Fibroblast of the aortic adventitia (primary cell): Measurements from ENCODE around the gene MAP3K7CL. TPM values are rescaled to one million over a fixed set of nuclear protein-coding genes. Genes with fewer than 3 reads are reported as not detected.

Source experiments
- DNase-seq: peaks from one replicate; pipeline ENCODE4 v3.0.0-alpha.2; 2010; ENCODE audit warnings: low read depth
- H3K4me3 ChIP-seq: 2 replicates; pipeline ENCODE4 v1.5.1; 2011; ENCODE audit warnings: low read depth, mild to moderate bottlenecking, control low read depth, low read length, moderate library complexity
- small RNA-seq: library from RNA; depleted of rRNA; stranded (forward); fragments of <200 nt; gene quantifications from one replicate; pipeline ENCODE3, GENCODE V24; 2012
- total RNA-seq: library from RNA; depleted of rRNA; stranded (reverse); fragments of >200 nt; gene quantifications from 2 replicates; pipeline ENCODE4 v1.2.3, GENCODE V29; 2012; ENCODE audit warnings: low replicate concordance
- TF ChIP-seq, protein P1 (sequence below): IDR thresholded peaks from 2 replicates; pipeline ENCODE4 v1.5.1; 2011; ENCODE audit warnings: mild to moderate bottlenecking, low read length, control low read depth, inconsistent platforms; ENCODE audit not compliant: insufficient read depth

The MAP3K7CL gene
- total RNA-seq, 1 donor: 18.7 TPM

DNA sequence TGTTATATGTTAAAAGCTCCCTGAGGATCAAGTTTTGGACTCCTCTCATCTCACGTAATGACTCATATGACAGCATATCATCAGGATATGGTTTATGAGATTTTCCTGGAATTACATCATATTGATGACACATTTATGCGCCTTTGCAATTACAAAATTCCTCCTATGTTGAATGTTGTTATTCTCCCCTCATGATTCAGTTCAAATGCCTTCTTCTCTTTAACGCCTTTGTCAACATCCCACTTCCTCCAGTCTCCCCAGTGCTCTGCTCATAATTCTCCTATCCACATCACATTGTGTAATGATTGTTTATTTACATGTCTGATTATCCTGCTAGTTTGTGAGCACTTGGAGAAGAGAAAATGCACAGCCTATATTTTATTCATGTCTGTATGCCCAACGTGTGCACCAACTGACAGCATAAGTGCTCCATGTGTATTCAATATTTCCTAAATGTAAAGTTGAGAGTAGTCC lies 87.4 kb downstream of the MAP3K7CL start:
- TF ChIP-seq, protein P1, sequence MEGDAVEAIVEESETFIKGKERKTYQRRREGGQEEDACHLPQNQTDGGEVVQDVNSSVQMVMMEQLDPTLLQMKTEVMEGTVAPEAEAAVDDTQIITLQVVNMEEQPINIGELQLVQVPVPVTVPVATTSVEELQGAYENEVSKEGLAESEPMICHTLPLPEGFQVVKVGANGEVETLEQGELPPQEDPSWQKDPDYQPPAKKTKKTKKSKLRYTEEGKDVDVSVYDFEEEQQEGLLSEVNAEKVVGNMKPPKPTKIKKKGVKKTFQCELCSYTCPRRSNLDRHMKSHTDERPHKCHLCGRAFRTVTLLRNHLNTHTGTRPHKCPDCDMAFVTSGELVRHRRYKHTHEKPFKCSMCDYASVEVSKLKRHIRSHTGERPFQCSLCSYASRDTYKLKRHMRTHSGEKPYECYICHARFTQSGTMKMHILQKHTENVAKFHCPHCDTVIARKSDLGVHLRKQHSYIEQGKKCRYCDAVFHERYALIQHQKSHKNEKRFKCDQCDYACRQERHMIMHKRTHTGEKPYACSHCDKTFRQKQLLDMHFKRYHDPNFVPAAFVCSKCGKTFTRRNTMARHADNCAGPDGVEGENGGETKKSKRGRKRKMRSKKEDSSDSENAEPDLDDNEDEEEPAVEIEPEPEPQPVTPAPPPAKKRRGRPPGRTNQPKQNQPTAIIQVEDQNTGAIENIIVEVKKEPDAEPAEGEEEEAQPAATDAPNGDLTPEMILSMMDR: no peak
- peak; percentile 98 for DNase-seq
- H3K4me3 ChIP-seq: no peak overlapping the region

DNA sequence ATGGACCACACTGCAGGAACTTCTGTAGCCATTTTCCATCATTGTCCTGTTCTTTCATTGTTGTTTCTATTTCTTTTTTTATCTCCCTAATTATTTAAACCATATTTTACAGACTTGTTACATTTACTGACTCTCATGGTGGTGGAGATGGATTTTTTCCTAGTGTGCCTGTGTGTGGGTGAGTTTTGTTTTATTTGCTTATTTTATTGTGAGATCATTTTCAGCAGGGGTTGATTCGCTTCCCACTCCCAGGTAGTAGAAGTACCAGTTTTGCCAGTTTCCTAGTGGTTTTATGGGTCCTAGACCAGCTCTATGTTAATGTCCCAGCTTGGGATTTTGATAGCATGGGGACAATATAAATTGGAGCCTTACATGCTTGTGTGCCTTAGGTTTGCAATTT lies 88.3 kb downstream of the MAP3K7CL start:
- no peak for DNase-seq
- H3K4me3 ChIP-seq: no peak overlapping the region
- TF ChIP-seq, protein P1: no peak

DNA sequence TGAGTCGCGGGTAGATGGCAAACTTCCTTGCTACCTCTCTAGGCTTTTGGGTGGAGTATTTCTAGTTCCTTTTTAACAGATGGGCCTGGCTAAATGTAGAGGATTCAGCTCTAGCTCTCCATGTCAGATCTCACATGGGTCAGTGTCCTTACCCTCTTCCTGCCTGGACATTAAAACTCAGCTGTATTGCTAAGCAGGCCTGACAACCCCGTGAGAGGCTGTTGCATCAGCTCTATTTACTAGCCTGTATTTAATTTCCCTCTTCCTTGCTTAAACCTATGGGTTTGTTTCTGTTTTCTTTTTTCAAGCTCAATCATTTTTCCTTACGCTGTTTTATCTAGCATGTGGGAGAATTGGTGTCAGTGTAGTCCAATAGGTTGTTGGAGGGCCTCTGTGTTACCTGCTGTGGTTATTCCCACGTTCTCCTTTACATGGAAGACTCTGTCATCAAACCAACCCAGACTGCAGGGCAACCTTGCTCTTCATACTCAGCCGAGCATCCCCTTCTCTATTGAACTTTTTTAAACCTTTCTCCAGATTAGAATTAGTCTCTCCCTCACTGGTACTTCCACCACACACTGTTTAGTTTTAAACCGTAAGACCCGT lies 88.8 kb downstream of the MAP3K7CL start:
- peak; percentile 29 for DNase-seq
- no peak overlapping the region for H3K4me3 ChIP-seq
- TF ChIP-seq, protein P1: no peak

DNA sequence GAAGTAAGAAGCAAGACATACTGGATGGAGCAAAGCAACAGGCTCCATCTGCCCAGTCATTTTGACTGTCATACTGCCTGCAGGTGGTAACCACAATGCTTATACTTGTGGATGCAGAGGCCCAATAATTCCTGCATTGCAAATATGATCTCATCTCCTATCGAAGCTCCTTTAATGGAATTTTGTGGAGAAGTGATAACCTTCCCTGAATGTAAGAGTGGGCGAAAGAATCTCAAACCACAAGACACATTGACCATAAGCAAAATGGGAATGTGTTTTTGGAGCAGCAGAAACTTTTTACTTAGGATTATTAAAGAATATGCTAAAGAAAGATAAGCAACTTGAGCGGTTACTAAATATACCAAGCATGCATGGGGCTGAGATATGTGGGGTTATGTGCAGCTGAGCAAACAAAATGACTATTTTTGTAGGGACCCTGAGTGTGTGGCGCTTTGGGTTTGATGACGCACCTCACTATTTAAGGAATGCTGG lies 90.9 kb downstream of the MAP3K7CL start:
- H3K4me3 ChIP-seq: no peak overlapping the region
- DNase-seq: peak; percentile 85
- TF ChIP-seq, protein P1: no peak

DNA sequence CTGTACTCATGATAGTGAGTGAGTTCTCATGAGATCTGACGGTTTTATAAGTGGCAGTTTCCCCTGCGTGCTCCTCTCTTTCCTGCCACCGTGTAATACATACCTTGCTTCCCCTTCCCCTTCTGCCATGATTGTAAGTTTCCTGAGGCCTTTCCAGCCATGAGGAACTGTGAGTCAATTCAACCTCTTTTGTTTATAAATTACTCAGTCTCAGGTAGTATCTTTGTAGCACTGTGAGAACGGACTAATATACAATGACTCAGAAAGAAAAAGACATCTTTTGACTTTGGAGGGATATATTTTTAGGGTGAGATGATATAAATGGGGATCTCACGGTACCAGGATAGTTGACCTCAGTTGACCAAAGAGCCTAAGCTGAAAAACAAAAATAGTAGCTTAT lies 93.6 kb downstream of the MAP3K7CL start:
- DNase-seq: no peak
- H3K4me3 ChIP-seq: no peak overlapping the region
- TF ChIP-seq, protein P1: no peak

Small RNA genes within 50 kb of the gene (small RNA-seq; reads per million reads assigned to genes)
- gene RF00012 (not detected), gene RF00019 (not detected)

Other genes starting within 250 kb of the MAP3K7CL start
- 25.9 and 35.2 TPM in 2 replicates for gene LTN1, start 137.8 kb upstream of the MAP3K7CL start, total RNA-seq
- 33.9 and 49.3 TPM in 2 replicates for gene RWDD2B, start 111.3 kb upstream of the MAP3K7CL start, total RNA-seq
- 47.9 and 50.9 TPM in 2 replicates for gene USP16, start 106.0 kb upstream of the MAP3K7CL start, total RNA-seq
- gene CCT8, start 57.0 kb upstream of the MAP3K7CL start, total RNA-seq: 172 and 232 TPM in 2 replicates
- 81.3 and 86.9 TPM in 2 replicates for gene BACH1, start 168.3 kb downstream of the MAP3K7CL start, total RNA-seq